Subcutaneous adipose tissue (tissue), 4 donors: ENCODE results near the gene PVR. TPM values are rescaled to one million over a fixed set of nuclear protein-coding genes. Genes with fewer than 3 reads are reported as not detected.

Source experiments
- CTCF ChIP-seq: fragments of 450-650 bp; IDR thresholded peaks from one replicate; pipeline ENCODE4 v1.5.1; 2016; ENCODE audit warnings: low read depth, mild to moderate bottlenecking, control low read depth, antibody characterized with exemption, moderate library complexity
- total RNA-seq, 4 donors: library from RNA; depleted of rRNA; stranded (reverse); fragments of >200 nt; gene quantifications; one replicate each; pipeline ENCODE4 v1.1.0, GENCODE V29; 2016

PVR gene, protein sequence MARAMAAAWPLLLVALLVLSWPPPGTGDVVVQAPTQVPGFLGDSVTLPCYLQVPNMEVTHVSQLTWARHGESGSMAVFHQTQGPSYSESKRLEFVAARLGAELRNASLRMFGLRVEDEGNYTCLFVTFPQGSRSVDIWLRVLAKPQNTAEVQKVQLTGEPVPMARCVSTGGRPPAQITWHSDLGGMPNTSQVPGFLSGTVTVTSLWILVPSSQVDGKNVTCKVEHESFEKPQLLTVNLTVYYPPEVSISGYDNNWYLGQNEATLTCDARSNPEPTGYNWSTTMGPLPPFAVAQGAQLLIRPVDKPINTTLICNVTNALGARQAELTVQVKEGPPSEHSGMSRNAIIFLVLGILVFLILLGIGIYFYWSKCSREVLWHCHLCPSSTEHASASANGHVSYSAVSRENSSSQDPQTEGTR
- total RNA-seq = 10 to 100 TPM in 2 of 4 donors, 1 to 10 TPM in 2; 9.5 to 15.0 (median 10.4) TPM

GRCh38 chr19:44643605-44644401, at the start of gene PVR:
PVR (plus strand) TSS chr19:44643910; CDS start chr19:44644097, 187 bp downstream.
- no peak for TF ChIP-seq CTCF

GRCh38 chr19:44596428-44597130, 47.1 kb upstream of the PVR start:
- TF ChIP-seq CTCF = no peak

DNA sequence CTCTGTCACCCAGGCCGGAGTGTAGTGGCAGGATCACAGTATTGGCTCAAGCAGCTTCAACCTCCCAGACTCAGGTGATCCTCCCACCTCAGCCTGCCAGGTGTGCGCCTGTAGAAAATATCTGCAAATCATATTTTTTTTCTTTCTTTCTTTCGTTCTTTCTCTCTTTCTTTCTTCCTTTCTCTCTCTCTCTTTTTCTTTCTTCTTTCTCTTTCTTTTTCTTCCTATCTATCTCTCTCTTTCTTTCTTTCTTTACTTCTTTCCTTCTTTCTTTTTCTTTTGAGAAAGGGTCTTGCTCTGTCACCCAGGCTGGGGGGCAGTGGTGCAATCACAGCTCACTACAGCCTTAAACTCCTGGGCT, 46.6 kb upstream of the PVR start:
- TF ChIP-seq CTCF = no peak

- TF ChIP-seq CTCF = no peak
Measured at GRCh38 chr19:44598355-44598754, 45.4 kb upstream of the PVR start.

DNA sequence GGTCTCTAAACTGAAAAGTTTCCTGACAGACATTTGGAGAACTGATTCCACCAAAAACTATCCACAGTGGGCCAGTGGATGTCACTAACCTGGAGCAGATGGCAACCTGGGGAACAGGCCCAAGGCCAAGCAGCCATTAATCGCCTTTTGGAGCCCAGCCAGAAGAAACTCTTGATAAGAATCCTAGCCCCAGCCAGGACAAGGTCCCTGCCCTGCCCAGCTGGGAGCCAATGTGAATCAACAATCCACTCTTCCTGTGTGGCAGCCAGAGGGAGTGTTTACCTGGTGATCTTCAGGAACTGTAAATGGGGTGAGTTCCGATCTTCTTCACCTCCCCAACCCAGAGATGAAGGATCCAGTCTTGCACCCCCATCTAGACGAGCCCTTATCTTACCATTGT, 44.8 kb upstream of the PVR start:
- no peak for TF ChIP-seq CTCF

GRCh38 chr19:44600466-44600865, 43.2 kb upstream of the PVR start:
- no peak for TF ChIP-seq CTCF

DNA sequence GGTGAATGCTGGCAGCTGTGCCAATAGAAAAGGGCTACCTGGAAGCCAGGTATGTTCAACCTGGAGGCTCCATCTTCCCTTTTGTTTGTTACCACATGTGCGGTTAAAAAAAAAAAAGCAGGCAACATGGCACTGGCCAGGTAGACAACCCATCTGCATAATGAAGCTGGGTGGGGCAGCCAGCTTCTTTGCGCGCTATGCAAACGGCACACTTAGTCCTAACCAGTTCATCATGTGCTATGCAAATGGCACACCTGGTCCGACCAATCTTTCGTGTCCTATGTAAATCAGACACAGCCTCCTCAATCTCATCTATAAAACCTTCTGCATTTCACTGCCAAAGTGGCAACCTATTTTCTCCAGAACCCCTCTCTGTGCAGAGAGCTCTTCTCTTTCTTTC, 41.6 kb upstream of the PVR start:
- no peak for TF ChIP-seq CTCF
